NCI-H446 (cell line): ENCODE results near the gene LRP1B.
A peak's percentile ranks its signal among the peaks of the same experiment; 100 is the strongest.

Experiments used
- DNase-seq, 2 experiments: peaks; one replicate each; lab custom pipeline; 2025; lab: John Stamatoyannopoulos, UW

Gene LRP1B

DNA sequence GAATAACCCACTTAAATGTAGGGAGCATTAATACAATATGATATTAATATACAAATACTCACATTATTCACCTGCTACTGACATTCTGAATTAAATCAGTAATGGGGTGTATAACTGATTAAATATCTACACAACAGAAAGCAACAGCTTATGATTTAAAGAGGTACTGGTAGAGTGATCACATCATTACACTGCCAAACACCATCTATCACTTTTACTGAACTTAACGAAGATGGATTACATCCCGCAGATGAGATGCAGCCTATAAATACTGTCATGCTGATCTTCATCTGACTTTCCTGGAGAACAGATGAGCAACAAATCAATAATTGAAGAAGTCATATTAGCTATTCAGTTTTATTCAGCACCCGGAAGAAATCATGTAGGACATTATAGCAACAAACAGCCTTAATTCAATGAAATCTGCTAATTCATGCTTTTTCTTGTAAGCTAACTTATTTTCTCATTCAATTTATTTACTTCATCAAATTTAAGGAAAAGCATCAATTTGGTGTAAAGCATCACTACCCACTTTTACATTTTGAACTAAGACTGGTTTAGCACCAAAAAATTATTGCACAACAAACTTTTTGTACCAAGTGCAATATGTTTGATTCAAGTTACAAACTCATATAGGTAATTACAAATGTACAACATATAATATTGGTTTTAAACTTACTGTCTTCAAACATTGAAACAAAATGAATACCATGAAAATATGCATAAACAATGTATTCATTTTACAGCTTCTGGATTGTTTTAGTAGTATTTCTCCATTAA is 1509.0 kb downstream of the LRP1B start:
- DNase-seq = no peak

- DNase-seq = no peak
Measured at GRCh38 chr2:140604788-140605187, 1526.0 kb downstream of the LRP1B start.

DNA sequence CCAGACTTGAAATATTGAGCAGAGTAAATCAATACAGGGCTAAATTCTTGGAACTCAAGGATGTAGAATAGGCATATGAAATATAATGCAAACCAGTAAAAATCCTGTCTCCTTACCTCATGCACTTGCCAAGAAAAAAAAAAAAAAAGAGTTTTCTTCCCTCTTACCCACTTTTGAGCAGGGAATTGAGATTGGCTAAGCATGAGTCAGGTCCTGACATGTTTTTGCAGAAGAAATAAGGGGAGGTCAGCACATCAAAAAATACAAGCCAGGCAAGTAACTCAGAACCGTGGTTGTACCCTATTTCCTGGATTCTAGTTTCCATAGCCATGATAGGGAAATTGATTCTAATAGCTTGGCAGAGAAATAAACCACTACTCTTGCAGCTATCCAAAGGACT is 1526.7 kb downstream of the LRP1B start:
- no peak for DNase-seq

DNA sequence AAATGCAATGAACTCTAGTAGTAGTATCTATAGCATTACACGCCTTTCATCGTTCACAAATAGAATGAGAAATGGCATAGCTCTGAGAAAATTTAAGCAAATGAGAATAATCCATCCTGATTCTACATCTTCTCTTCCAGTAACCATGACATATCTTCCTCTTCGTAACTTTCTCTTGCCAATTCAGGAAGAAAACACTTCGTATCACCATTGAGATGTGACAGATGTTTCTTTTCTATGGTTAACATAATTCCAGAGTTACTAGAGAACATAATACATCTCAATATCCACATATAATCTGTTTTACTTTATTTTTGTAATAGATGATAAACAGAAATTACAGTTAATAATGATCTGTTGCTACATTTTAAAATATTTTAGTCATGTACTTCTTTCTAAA is 1527.4 kb downstream of the LRP1B start:
- no peak for DNase-seq

DNA sequence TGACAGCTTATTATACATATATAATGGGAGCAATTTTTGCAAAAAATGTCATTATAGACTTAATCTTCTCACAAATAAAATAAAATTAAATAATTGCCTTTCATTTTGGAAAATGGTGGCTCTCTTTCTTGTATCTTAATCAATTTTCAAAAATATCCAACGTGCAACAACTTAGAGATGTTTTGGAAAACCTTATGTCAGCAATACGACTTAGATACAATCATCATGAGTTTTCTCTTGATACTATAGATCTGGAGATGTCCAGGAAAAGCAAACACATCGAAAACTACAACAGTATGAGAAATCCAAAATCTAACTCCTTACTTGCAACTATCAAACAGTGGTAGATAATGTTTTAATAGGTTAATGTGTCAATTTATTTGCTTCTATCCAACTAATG is 1529.0 kb downstream of the LRP1B start:
- DNase-seq = no peak

DNA sequence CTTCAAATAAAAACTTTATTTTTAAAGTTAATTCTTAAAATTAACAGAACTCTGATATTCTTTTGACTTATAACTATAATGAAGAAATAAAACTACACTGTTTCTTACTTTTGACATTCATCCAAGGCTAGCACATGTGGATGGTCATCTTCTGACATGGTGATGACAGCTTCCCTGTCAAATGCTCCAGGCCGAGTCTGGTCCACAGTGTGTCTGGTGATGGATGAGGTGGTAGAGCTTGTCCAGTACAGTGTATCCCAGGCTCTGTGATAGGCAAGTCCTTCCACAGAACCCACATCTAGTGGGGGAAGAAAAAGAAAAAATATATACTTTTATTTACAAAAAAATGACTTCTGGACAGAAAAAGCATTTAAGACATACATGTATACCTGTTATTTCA is 1529.5 kb downstream of the LRP1B start:
- DNase-seq = no peak

DNA sequence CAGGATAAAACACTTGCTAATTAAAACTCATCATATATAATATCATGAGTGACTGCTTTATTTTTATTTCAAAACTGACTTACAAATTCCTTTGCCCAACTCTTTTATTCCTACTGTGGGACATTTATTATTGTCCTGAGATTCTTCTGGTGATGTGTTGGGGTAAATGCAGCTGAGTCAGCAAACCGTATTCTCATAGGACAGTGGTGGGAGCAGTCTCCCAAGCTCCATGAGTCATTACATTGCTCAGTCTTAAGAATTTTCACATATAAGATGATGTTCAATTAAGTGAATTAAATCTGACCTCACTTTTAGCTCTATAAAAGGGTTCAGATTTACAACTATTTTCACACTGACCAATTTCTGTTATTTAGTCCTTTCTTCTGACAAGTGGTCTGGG is 1530.7 kb downstream of the LRP1B start:
- no peak for DNase-seq

GRCh38 chr2:140597836-140598235 is 1533.0 kb downstream of the LRP1B start:
- no peak for DNase-seq

DNA sequence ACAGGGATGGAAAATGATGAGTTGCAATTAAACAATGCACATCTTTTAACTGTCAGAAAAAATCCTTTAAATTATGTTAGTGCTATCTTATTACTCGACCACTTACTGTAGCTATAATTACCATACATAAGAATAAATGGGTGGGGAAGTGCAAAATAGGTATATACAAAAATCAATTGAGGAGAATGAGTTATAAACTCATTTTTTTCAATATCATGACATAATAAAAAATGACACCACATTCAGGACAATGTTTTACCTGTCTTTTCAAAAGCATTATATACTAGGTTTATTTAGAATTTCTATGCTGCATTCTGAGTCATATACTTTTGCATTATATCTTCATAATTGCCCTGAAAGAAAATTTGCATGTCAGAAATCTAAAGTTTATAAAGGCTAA is 1533.6 kb downstream of the LRP1B start:
- DNase-seq = no peak

GRCh38 chr2:140596447-140596846 is 1534.4 kb downstream of the LRP1B start:
- no peak for DNase-seq

- DNase-seq = no peak
Measured at GRCh38 chr2:140595107-140595506, 1535.7 kb downstream of the LRP1B start.

- no peak for DNase-seq
Measured at GRCh38 chr2:140593132-140593531, 1537.7 kb downstream of the LRP1B start.

DNA sequence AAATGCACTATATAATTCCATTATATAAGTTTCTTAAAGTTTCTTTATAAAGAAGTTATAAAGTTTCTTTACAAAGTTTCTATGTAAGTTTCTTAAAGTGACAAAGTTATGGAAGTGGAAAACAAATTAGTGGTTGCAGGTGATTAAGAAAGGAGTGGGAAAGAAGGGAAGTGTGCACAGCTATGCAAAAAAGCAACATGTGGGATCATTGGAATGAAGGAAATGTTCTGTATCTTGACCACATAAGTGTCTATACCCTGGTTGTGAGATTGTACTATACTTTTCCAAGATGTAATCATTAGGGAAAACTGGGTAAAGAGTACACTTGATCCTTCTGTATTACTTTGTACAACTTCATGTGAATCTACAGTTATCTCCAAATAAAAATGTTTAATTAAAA is 1541.1 kb downstream of the LRP1B start:
- DNase-seq = no peak

DNA sequence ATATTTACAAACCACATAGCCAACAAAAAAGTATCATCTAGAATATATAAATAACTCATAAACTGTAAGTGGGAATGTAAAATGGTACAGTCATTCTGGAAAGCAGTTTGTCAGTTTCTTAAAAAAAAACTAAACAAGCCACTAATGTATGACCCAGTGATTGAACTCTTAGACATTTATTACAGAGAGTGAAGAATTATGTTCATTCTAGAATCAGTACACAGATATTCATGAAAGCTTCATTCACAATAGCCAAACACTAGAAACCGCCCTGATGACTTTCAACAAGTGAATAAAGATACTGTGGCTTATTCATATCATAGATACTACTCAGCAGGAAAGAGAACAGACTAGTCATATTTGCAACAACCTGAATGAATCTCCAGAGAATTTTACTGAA is 1541.5 kb downstream of the LRP1B start:
- DNase-seq = no peak

GRCh38 chr2:140586379-140586778 is 1544.4 kb downstream of the LRP1B start:
- peak in 1 of 2 experiments; percentile 23 for DNase-seq

DNA sequence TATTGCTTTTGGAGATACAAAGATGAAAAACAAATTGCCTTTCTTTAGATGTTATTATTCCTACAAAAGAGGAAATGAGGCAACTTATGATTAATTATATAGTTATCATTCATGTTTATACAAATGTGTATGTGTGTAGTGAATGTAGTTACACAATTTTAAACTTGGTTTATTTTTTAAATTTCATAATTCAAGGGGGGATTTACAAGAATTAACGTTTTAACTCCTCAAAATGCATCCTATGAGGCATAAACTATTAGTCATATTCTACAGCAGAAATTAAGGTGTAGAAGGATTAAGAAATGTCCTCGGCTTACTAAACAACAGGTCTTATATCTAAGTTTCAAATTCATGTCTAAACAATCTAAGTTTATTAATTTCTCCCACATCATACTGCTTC is 1545.8 kb downstream of the LRP1B start:
- no peak for DNase-seq

GRCh38 chr2:140584471-140584870 is 1546.3 kb downstream of the LRP1B start:
- DNase-seq = no peak

- peak; percentile 11 to 53 for DNase-seq
Measured at GRCh38 chr2:140580532-140581151, 1550.2 kb downstream of the LRP1B start.

DNA sequence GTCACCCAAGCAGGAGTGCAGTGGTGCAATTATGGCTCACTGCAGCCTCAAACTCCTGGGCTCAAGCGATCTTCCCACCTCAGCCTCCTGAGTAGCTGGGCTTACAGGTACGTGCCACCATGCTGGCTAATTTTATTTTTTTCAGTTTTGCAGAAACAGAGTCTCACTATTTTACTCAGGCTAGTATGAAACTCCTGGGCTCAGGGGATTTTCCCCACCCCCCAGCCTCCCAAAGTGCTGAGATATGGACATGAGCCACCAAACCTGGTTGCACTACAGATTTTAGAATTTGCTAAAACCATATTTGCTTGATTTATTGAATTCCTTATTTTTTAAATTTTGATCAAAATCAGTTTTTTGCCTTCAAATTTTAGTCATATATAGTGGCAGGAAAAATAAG is 1553.4 kb downstream of the LRP1B start:
- DNase-seq = no peak

DNA sequence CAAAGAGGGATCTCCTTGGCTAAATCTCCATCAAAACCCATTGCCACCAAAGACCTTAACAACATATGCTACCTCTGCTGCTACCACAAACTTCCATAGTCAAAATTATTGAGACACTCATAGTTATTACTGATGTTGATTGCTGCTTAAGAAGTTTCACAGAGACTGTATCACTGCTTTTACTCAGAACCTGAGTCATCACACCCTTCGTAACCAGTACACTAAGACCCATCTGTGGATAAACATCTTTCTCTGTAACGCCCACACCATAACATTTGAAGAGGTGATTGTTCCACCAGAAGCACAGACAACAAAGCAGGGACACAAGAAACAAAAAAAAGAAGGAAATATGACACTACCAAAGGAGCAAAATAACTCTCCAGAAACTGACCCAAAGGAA is 1563.1 kb downstream of the LRP1B start:
- DNase-seq = no peak

GRCh38 chr2:140565756-140566155 is 1565.1 kb downstream of the LRP1B start:
- DNase-seq = no peak

DNA sequence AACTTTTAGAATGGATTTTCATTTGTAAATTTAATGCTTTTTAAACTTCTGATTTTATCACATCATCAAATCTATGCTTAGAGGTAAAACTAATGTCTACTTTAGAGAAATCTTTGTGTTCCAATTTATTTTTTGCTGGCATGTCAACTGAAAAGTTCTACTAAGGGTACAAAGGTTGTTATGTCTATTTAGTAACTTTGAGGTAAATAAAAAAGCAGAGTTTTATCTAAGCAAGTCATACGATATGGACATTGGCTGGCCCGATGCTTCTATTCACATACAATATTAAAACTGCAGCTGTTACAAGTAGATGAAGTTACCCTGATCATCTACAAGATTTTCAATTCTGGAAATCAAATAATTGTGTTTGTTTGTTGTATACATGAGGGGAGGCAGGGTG is 1575.1 kb downstream of the LRP1B start:
- DNase-seq = no peak

DNA sequence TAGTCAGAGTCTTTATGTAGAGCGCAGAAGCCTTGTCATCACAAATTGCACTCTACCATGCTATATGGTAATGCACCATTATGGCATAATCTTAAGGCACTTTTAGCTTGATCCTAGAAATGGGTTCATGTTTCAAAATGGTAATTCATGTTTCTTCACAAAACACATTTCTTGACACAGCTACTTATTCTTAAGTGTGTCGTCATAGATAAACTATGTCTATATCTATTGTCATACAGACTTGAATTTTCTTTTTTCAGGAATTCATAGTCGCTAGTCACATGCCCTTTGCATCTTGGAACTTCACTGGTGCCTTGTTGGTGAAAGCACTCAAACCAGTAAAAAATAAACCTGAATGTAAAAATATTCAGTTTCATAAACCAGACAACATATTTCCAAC is 1578.2 kb downstream of the LRP1B start:
- DNase-seq = no peak

- DNase-seq = no peak
Measured at GRCh38 chr2:140551287-140551686, 1579.5 kb downstream of the LRP1B start.
